Stomach (tissue), 4 donors: ENCODE measurements around the gene ITPRID1.

Experiments
- POLR2A ChIP-seq, 4 donors: fragments of 450-650 bp; IDR thresholded peaks; one replicate each; pipeline ENCODE4 v1.6.1; 2016; ENCODE audit warnings: antibody characterized with exemption in 4 of 4, control low read depth in 2 of 4, mild to moderate bottlenecking in 1 of 4, moderate library complexity in 1 of 4
- TF ChIP-seq, protein P1 (sequence below), 7 experiments: fragments of 450-650 bp in 4 of 7; fragments of 200-600 bp in 3 of 7; sonication (generic) in 3 of 7; IDR thresholded peaks; one replicate each; pipeline ENCODE4 v1.5.1; 2016 to 2019; ENCODE audit warnings: antibody characterized with exemption in 7 of 7, control low read depth in 2 of 7, mild to moderate bottlenecking in 1 of 7

DNA sequence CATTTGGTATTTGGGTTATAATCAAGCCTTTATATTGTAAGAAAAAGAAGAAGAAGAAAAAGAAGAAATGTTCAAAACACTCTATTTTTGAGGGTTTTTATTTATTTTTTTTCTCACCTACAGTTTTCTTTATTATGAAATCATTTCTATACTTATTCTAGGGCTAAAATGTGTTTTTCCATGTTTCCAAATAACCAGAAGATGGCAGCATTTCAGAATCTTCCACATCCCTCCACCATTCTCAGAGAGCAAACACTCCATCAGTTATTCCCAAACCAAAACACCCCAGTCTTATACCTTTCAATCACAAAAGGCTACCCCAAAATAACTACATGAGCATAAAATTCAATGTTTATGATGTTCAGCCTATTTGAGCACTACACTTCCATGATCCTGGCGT lies 134.4 kb downstream of the ITPRID1 start:
- TF ChIP-seq POLR2A (IDR thresholded peaks at IDR 0.05): no peak
- TF ChIP-seq, protein P1, sequence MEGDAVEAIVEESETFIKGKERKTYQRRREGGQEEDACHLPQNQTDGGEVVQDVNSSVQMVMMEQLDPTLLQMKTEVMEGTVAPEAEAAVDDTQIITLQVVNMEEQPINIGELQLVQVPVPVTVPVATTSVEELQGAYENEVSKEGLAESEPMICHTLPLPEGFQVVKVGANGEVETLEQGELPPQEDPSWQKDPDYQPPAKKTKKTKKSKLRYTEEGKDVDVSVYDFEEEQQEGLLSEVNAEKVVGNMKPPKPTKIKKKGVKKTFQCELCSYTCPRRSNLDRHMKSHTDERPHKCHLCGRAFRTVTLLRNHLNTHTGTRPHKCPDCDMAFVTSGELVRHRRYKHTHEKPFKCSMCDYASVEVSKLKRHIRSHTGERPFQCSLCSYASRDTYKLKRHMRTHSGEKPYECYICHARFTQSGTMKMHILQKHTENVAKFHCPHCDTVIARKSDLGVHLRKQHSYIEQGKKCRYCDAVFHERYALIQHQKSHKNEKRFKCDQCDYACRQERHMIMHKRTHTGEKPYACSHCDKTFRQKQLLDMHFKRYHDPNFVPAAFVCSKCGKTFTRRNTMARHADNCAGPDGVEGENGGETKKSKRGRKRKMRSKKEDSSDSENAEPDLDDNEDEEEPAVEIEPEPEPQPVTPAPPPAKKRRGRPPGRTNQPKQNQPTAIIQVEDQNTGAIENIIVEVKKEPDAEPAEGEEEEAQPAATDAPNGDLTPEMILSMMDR (IDR thresholded peaks at IDR 0.05): no peak
